Activated CD4-positive, alpha-beta memory T cell treated with anti-CD3 and anti-CD28 coated beads for 36 hours (primary cell): Measurements from ENCODE around the gene JAML. TPM values are rescaled to one million over a fixed set of nuclear protein-coding genes. Genes with fewer than 3 reads are reported as not detected.

ENCODE experiments used
- CTCF ChIA-PET: fragments of 350-600 bp; sonication (Branson Sonifier 250); formaldehyde crosslinking; loops from one replicate; lab custom pipeline; 2021; ENCODE audit warnings: antibody characterized with exemption, inconsistent platforms; lab: Charles Lee
- POLR2A ChIA-PET: fragments of 350-600 bp; sonication (Branson Sonifier 250); formaldehyde crosslinking; loops from one replicate; lab custom pipeline; 2021; ENCODE audit warnings: antibody characterized with exemption; lab: Charles Lee
- DNase-seq: peaks from one replicate; pipeline ENCODE4 v3.0.0-alpha.2; 2020
- H3K27ac Mint-ChIP-seq: one replicate; pipeline ENCODE4 v1.8.0; 2021; ENCODE audit warnings: mixed read lengths
- H3K27me3 Mint-ChIP-seq: one replicate; pipeline ENCODE4 v1.8.0; 2021; ENCODE audit warnings: mixed read lengths
- H3K36me3 Mint-ChIP-seq: one replicate; pipeline ENCODE4 v1.8.0; 2021; ENCODE audit warnings: mixed read lengths
- H3K4me1 Mint-ChIP-seq: one replicate; pipeline ENCODE4 v1.8.0; 2021; ENCODE audit warnings: low read depth, mixed read lengths
- H3K4me3 Mint-ChIP-seq: one replicate; pipeline ENCODE4 v1.8.0; 2021; ENCODE audit warnings: mild to moderate bottlenecking, mixed read lengths
- H3K9me3 Mint-ChIP-seq: one replicate; pipeline ENCODE4 v1.8.0; 2021; ENCODE audit warnings: mixed read lengths
- intact Hi-C: fragments of 100-400 bp; cut with micrococcal nuclease; formaldehyde crosslinking; loops from one replicate; pipeline ENCODE4 v1.15.1; 2023
- total RNA-seq, 2 experiments: library from RNA; stranded (reverse); gene quantifications; one replicate each; pipeline ENCODE4 v1.2.3, GENCODE V29; 2021

JAML gene
- total RNA-seq, 2 experiments from 2014 or later = 155 to 163 TPM

DNA sequence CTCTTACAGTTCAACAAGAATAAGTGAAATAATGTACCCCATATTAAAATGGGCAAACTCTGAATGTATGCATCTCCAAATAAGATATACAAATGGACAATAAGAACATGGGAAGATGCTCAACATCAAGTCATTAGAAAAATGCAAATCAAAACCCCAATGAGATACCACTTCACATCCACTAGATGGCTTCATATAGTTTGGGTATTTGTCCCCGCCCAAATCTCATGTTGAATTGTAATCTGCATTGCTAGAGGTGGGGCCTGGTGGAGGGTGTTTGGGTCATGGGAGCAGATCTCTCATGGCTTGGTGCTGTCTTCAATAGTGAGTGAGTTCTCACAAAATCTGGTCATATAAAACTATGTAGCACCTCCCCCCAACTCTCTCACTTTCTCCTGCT, 33.6 kb upstream of the JAML start:
- Mint-ChIP-seq H3K36me3 (peaks cover 29% of the 10 kb centered on the region), H3K27me3 (no peaks in the 10 kb centered on the region), H3K4me1 (peaks cover 22% of the 10 kb centered on the region), H3K9me3 (no peaks in the 10 kb centered on the region), H3K27ac (no peak overlapping the region), H3K4me3 (no peak overlapping the region)
- DNase-seq = no peak
- intact Hi-C loops = no loop called here
- ChIA-PET CTCF (interaction anchor here (1.0 to 4.7 kb wide), 7 partner anchors 9 to 106 kb away, joined by 3 to 27 read pairs (median 4); no protein-coding TSS in a partner anchor), POLR2A (no interaction called here)

- Mint-ChIP-seq H3K27me3 (no peaks in the 10 kb centered on the region), H3K9me3 (no peaks in the 10 kb centered on the region), H3K4me3 (peak overlapping the region; percentile 99), H3K4me1 (peaks cover 30% of the 10 kb centered on the region), H3K27ac (peak overlapping the region; percentile 97), H3K36me3 (peaks cover 16% of the 10 kb centered on the region)
- ChIA-PET CTCF (interaction anchor here (0.8 to 4.9 kb wide), 7 partner anchors 12 to 54 kb away, joined by 3 to 23 read pairs (median 5); partner anchors contain the start of genes JAML and MPZL2), POLR2A (interaction anchor here (1.0 to 2.8 kb wide), 9 partner anchors 11 to 90 kb away, joined by 4 to 31 read pairs (median 5); partner anchors contain the start of genes CD3D, JAML and MPZL2)
- DNase-seq = no peak
- intact Hi-C loops = loop anchor here (1.0 to 2.0 kb wide), 2 partner anchors 28 to 35 kb away; no protein-coding TSS in a partner anchor
These were observed 27.9 kb upstream of the JAML start for GRCh38 chr11:118252688-118253087.

DNA sequence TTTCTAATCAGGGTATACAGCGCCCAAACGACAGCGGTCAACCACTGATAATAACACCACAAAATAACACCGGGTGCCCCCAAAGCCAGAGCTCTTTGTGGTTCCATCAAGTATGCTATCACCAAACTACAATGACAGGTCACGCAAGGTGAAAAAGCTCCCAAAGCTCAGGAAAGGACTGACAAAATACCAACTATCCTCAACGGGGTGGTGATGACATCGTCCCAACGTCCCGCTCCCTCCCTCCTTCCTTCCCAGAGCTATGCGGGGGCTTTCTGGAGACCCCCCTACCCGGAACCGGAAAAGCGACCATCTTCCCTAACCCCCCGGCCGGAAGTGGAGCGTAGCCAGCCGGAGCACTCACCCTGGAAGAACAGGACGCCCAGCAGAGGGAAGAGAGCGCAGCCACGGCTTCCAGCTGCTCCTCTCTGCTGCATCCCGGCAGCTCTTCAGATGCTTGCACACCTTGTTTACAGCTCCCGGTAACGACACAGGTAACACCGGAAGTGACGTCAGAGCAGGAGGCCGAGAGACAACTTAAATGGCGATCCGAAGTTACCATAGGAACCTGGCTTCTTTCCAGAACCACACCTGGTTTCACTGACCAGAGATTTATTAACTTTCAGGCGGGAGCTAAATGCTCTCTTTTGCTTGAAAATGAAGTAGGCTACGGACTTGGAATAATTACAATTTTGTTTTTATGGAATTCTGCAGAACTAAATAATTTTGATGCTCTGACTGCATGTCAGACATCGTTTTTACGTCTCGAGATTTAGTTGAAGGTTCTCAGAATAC, 27.2 kb upstream of the JAML start, which contains the start of gene MPZL3:
MPZL3 (minus strand) TSS at position 508 of the 795 bp plus-strand sequence; CDS start at position 437, 71 bp downstream.
- H3K4me3 Mint-ChIP-seq = peak within 1 kb of the TSS; percentile 99
- peak within 1 kb of the TSS; percentile 97 for H3K27ac Mint-ChIP-seq
- H3K36me3 Mint-ChIP-seq = peaks cover 18% of the 10 kb centered on the region
- peaks cover 37% of the 10 kb centered on the region for H3K4me1 Mint-ChIP-seq
- peak; percentile 89 for DNase-seq
- no peaks in the 10 kb centered on the region for H3K9me3 Mint-ChIP-seq
- intact Hi-C loops = loop anchor here (1.0 to 2.0 kb wide), 4 partner anchors 11 to 35 kb away; no protein-coding TSS in a partner anchor
- ChIA-PET POLR2A (interaction anchor here (0.7 to 2.8 kb wide), 19 partner anchors 10 to 90 kb away, joined by 3 to 31 read pairs (median 4); partner anchors contain the start of genes CD3D, JAML and MPZL2), CTCF (interaction anchor here (0.8 to 4.9 kb wide), 11 partner anchors 12 to 236 kb away, joined by 3 to 23 read pairs (median 4); partner anchors contain the start of genes JAML, KMT2A and MPZL2)
- H3K27me3 Mint-ChIP-seq = no peaks in the 10 kb centered on the region

GRCh38 chr11:118247041-118247440, 22.2 kb upstream of the JAML start:
- Mint-ChIP-seq H3K27me3 (no peaks in the 10 kb centered on the region), H3K9me3 (no peaks in the 10 kb centered on the region), H3K4me1 (peaks cover 71% of the 10 kb centered on the region), H3K36me3 (peaks cover 35% of the 10 kb centered on the region), H3K4me3 (peak overlapping the region; percentile 11), H3K27ac (peak overlapping the region; percentile 87)
- DNase-seq = no peak
- intact Hi-C loops = loop anchor here (1.0 to 10.0 kb wide), 2 partner anchors 46 to 242 kb away; no protein-coding TSS in a partner anchor
- POLR2A ChIA-PET = interaction anchor here (0.5 to 2.8 kb wide), 13 partner anchors 10 to 265 kb away, joined by 3 to 13 read pairs (median 3); partner anchors contain the start of genes CD3D and JAML
- CTCF ChIA-PET = interaction anchor here (0.6 to 2.9 kb wide), 5 partner anchors 23 to 108 kb away, joined by 3 to 26 read pairs (median 3); partner anchors contain the start of gene JAML

GRCh38 chr11:118245936-118246562, 21.2 kb upstream of the JAML start:
- Mint-ChIP-seq H3K36me3 (peaks cover 37% of the 10 kb centered on the region), H3K4me1 (peaks cover 81% of the 10 kb centered on the region), H3K4me3 (no peak overlapping the region), H3K9me3 (no peaks in the 10 kb centered on the region), H3K27ac (peak overlapping the region; percentile 87), H3K27me3 (no peaks in the 10 kb centered on the region)
- ChIA-PET CTCF (interaction anchor here (0.9 to 2.9 kb wide), 4 partner anchors 22 to 49 kb away, joined by 3 to 26 read pairs (median 4); partner anchors contain the start of gene JAML), POLR2A (interaction anchor here (0.6 to 2.8 kb wide), 12 partner anchors 9 to 361 kb away, joined by 3 to 13 read pairs (median 4); partner anchors contain the start of genes CD3D and JAML)
- intact Hi-C loops = loop anchor here (10.0 kb wide), 1 partner anchor 241 kb away; no protein-coding TSS in a partner anchor
- DNase-seq = no peak

GRCh38 chr11:118243993-118244762, 19.4 kb upstream of the JAML start:
- peaks cover 46% of the 10 kb centered on the region for H3K36me3 Mint-ChIP-seq
- DNase-seq = no peak
- H3K4me1 Mint-ChIP-seq = peaks cover 81% of the 10 kb centered on the region
- H3K4me3 Mint-ChIP-seq = no peak overlapping the region
- intact Hi-C loops = loop anchor here (5.0 to 10.0 kb wide), 4 partner anchors 98 to 628 kb away; partner anchors contain the start of genes CD3D and CD3G
- no peaks in the 10 kb centered on the region for H3K27me3 Mint-ChIP-seq
- POLR2A ChIA-PET = interaction anchor here (0.7 to 5.4 kb wide), 5 partner anchors 19 to 33 kb away, joined by 3 to 75 read pairs (median 3); partner anchors contain the start of gene JAML
- CTCF ChIA-PET = interaction anchor here (0.8 to 1.3 kb wide), 3 partner anchors 20 to 42 kb away, joined by 3 to 6 read pairs (median 3); partner anchors contain the start of gene JAML
- no peaks in the 10 kb centered on the region for H3K9me3 Mint-ChIP-seq
- peak overlapping the region; percentile 96 for H3K27ac Mint-ChIP-seq

GRCh38 chr11:118243161-118243560, 18.4 kb upstream of the JAML start:
- H3K4me1 Mint-ChIP-seq = peaks cover 86% of the 10 kb centered on the region
- no peaks in the 10 kb centered on the region for H3K27me3 Mint-ChIP-seq
- ChIA-PET CTCF (interaction anchor here (3.4 kb wide), 1 partner anchor 41 kb away, joined by 8 read pairs; no protein-coding TSS in a partner anchor), POLR2A (interaction anchor here (0.5 to 5.4 kb wide), 6 partner anchors 8 to 44 kb away, joined by 4 to 97 read pairs (median 29); partner anchors contain the start of genes JAML and MPZL3)
- H3K27ac Mint-ChIP-seq = peak overlapping the region; percentile 96
- DNase-seq = no peak
- H3K4me3 Mint-ChIP-seq = peak overlapping the region; percentile 54
- peaks cover 56% of the 10 kb centered on the region for H3K36me3 Mint-ChIP-seq
- no peaks in the 10 kb centered on the region for H3K9me3 Mint-ChIP-seq
- intact Hi-C loops = loop anchor here (5.0 to 10.0 kb wide), 4 partner anchors 99 to 629 kb away; partner anchors contain the start of genes CD3D and CD3G

DNA sequence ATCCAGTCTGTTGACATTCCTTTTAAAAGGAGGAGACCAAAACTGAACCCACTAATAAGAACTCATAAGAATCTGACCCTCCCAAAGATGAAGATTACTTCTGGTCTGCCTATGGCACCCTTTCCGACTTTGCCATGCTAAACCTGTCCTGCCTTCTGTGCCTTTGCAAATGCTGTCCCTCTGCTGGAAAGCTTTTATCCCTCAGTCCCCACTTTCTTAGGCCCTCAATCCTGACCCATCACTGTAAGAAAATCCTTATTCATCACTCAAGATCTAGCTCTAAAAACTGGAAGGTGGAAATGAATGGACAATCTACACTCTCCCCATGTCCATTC, 16.9 kb upstream of the JAML start:
- Mint-ChIP-seq H3K27ac (peak overlapping the region; percentile 96), H3K9me3 (no peaks in the 10 kb centered on the region), H3K36me3 (peaks cover 59% of the 10 kb centered on the region), H3K4me1 (peaks cover 87% of the 10 kb centered on the region), H3K27me3 (no peaks in the 10 kb centered on the region), H3K4me3 (peak overlapping the region; percentile 78)
- ChIA-PET POLR2A (interaction anchor here (0.6 to 5.4 kb wide), 19 partner anchors 9 to 330 kb away, joined by 3 to 97 read pairs (median 7); partner anchors contain the start of genes ARCN1, CD3D, CD3E and JAML), CTCF (interaction anchor here (0.6 to 3.4 kb wide), 12 partner anchors 9 to 197 kb away, joined by 3 to 10 read pairs (median 4); partner anchors contain the start of gene JAML)
- DNase-seq = no peak
- intact Hi-C loops = loop anchor here (1.0 to 10.0 kb wide), 11 partner anchors 9 to 631 kb away; partner anchors contain the start of genes CD3D, CD3E, CD3G and JAML

DNA sequence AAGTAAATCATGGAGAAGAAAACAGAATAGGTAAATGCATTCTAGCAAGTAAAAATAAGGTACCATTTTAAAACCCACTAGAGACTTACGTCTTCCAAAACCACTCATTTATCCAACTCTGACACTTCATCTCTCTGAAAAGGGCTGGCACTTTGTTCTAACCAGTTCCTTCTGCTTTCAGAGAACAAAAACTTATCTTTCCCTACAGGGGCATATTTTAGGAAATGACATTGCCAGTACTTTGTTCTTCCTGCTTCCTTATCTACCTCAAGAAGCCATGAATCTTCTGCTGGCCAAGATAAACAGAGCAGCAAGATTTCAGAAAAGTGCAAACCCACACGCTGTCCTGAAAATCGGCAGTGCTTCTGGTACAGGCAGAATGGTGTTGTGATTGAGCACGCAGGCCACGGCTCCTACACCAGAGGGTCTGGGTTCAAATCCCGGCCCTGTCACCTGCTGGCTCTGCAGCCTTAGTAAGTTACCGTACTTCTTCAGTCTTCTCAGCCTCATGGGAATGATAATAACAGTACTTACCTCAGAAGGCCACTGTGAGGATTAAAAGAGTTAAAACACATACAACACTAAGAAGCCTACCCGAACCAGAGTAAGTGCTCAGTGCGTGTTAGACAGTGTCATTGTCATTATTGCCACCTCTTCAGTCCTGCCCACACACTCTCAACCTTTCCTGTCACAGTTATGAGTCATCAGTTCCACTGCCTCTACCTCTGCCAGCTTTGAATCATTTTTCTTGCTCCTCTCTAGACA, 16.4 kb upstream of the JAML start:
- H3K9me3 Mint-ChIP-seq = no peaks in the 10 kb centered on the region
- intact Hi-C loops = loop anchor here (1.0 to 10.0 kb wide), 11 partner anchors 9 to 631 kb away; partner anchors contain the start of genes CD3D, CD3E, CD3G and JAML
- H3K4me1 Mint-ChIP-seq = peaks cover 88% of the 10 kb centered on the region
- no peaks in the 10 kb centered on the region for H3K27me3 Mint-ChIP-seq
- POLR2A ChIA-PET = interaction anchor here (0.8 to 5.4 kb wide), 16 partner anchors 9 to 331 kb away, joined by 3 to 97 read pairs (median 8); partner anchors contain the start of genes ARCN1, CD3E, JAML and MPZL3
- H3K4me3 Mint-ChIP-seq = peak overlapping the region; percentile 78
- CTCF ChIA-PET = interaction anchor here (0.6 to 3.4 kb wide), 14 partner anchors 8 to 198 kb away, joined by 3 to 10 read pairs (median 4); partner anchors contain the start of gene JAML
- H3K27ac Mint-ChIP-seq = peak overlapping the region; percentile 96
- peak; percentile 84 for DNase-seq
- peaks cover 63% of the 10 kb centered on the region for H3K36me3 Mint-ChIP-seq
